HUES6 (cell line): Measurements from ENCODE around the gene KCNAB1.
"Not testable (repeated sequence)": the region's sequence is repeated elsewhere in the genome, so short reads cannot be mapped to it uniquely, and the experiment has no call there.

Experiments
- H3K27ac ChIP-seq: 2 replicates; pipeline ENCODE4 v1.7.0; 2013; ENCODE audit warnings: low read depth, mild to moderate bottlenecking, low read length, inconsistent platforms
- H3K27me3 ChIP-seq: 2 replicates; pipeline ENCODE4 v1.6.1; 2013; ENCODE audit warnings: low read length; ENCODE audit not compliant: control insufficient read depth, insufficient read depth
- H3K36me3 ChIP-seq: 2 replicates; pipeline ENCODE4 v1.6.1; 2013; ENCODE audit warnings: low read length; ENCODE audit not compliant: control insufficient read depth, insufficient read depth
- H3K4me1 ChIP-seq: 2 replicates; pipeline ENCODE4 v1.6.1; 2013; ENCODE audit warnings: low read length; ENCODE audit not compliant: control insufficient read depth, insufficient read depth
- H3K4me3 ChIP-seq: 2 replicates; pipeline ENCODE4 v1.5.1; 2013; ENCODE audit warnings: low read depth, low read length
- H3K9ac ChIP-seq: one replicate; pipeline ENCODE4 v1.6.1; 2013; ENCODE audit warnings: mild to moderate bottlenecking, low read length
- H3K9me3 ChIP-seq: 2 replicates; pipeline ENCODE4 v1.6.1; 2013; ENCODE audit warnings: low read depth, low read length; ENCODE audit not compliant: control insufficient read depth, insufficient read depth

Gene KCNAB1

GRCh38 chr3:156207802-156208685, 87.7 kb downstream of the KCNAB1 start:
- no peaks in the 10 kb centered on the region for H3K9me3 ChIP-seq

DNA sequence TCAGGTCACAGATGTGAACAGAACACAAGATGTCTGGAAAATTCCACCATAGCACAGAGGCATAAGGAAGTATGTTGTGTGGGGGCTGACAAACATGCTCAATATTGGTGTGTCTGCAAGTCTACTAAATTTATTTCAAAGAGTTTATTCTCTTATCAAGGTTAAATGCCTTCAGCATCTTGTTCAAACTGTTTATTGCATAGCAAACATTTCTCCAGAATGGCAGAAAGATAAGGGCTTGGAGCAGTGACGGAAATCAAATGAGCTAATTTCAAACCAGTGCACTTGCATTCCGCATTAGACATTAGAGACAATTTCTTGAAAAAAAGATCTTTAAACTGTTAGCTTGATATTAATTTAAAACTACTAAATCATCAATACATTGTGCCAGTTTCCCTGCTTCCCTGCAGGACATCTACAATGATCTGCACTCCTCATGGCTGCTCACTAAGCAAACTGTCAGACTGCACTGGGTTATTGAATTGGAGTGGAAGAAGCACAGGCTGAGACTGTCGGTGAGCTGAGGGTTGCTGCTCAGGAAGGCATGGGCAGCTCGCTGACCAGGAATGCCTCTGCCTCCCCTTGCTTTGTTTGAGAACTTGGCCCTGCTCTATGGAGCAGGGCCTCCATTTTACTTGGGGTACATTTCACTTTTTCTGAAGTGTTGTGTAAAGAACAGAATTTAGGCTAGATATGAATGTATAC, 89.4 kb downstream of the KCNAB1 start:
- Histone ChIP-seq H3K36me3 (no peaks in the 10 kb centered on the region), H3K9ac (no peak overlapping the region), H3K27ac (no peak overlapping the region), H3K27me3 (no peaks in the 10 kb centered on the region), H3K4me3 (no peak overlapping the region), H3K9me3 (no peaks in the 10 kb centered on the region), H3K4me1 (no peaks in the 10 kb centered on the region)

More at GRCh38 chr3:156207802-156208685, 87.7 kb downstream of the KCNAB1 start:
- Histone ChIP-seq H3K27ac (no peak overlapping the region), H3K9ac (no peak overlapping the region), H3K27me3 (no peaks in the 10 kb centered on the region), H3K4me3 (no peak overlapping the region), H3K4me1 (no peaks in the 10 kb centered on the region), H3K36me3 (no peaks in the 10 kb centered on the region)

GRCh38 chr3:156211583-156211982, 91.2 kb downstream of the KCNAB1 start:
- Histone ChIP-seq H3K27ac (no peak overlapping the region), H3K4me3 (no peak overlapping the region), H3K9ac (no peak overlapping the region), H3K36me3 (no peaks in the 10 kb centered on the region), H3K4me1 (no peaks in the 10 kb centered on the region), H3K9me3 (no peaks in the 10 kb centered on the region), H3K27me3 (no peaks in the 10 kb centered on the region)

DNA sequence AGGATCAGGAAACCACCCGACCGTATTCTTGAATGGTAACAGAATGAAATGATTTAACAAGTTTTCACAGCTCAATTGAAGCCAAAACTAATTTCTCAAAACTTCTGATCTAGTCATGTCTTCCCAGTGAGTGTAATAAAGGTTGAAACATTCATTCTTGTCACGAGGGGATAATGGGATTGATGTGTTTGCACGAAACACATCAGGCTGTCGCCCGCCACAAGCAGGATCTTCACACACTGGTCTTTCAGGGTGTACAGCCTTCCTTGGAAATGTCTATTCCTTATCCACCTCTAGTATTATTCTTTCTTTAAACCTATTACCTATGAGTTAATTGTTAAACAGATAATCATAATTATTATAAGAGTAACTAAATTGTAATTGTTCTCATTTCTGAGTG, 94.3 kb downstream of the KCNAB1 start:
- no peaks in the 10 kb centered on the region for H3K36me3 ChIP-seq
- H3K4me3 ChIP-seq: no peak overlapping the region
- peaks cover 8% of the 10 kb centered on the region for H3K4me1 ChIP-seq
- no peaks in the 10 kb centered on the region for H3K27me3 ChIP-seq
- no peaks in the 10 kb centered on the region for H3K9me3 ChIP-seq
- H3K27ac ChIP-seq: no peak overlapping the region
- no peak overlapping the region for H3K9ac ChIP-seq

- Histone ChIP-seq H3K36me3 (no peaks in the 10 kb centered on the region), H3K27me3 (no peaks in the 10 kb centered on the region), H3K27ac (no peak overlapping the region), H3K9ac (no peak overlapping the region), H3K9me3 (no peaks in the 10 kb centered on the region), H3K4me3 (no peak overlapping the region), H3K4me1 (peaks cover 8% of the 10 kb centered on the region)
These were observed 95.4 kb downstream of the KCNAB1 start for GRCh38 chr3:156215751-156216150.

GRCh38 chr3:156216216-156216615, 95.8 kb downstream of the KCNAB1 start:
- no peaks in the 10 kb centered on the region for H3K27me3 ChIP-seq
- no peak overlapping the region for H3K27ac ChIP-seq
- H3K4me1 ChIP-seq: peaks cover 8% of the 10 kb centered on the region
- H3K9ac ChIP-seq: no peak overlapping the region
- no peaks in the 10 kb centered on the region for H3K9me3 ChIP-seq
- H3K4me3 ChIP-seq: no peak overlapping the region
- H3K36me3 ChIP-seq: no peaks in the 10 kb centered on the region

DNA sequence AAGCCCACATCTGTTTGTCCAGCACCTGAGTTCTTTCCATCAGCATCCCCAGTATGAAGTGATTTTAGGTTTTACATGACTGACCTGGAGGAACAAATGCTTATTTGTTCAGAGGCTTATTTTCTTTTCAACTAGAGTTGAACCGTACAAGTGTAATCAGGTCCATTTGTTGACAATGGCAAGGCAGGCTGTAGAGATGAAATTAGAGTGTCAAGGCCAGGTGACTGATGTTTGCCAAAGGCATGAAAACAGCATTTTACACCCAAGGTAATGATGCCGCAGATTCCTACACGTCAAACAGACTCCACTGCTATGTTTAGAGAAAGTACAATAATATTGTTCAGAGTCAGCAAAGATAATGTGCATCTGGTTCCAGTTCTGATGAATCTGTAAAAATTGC, 96.5 kb downstream of the KCNAB1 start:
- Histone ChIP-seq H3K4me3 (no peak overlapping the region), H3K36me3 (no peaks in the 10 kb centered on the region), H3K27me3 (no peaks in the 10 kb centered on the region), H3K9me3 (no peaks in the 10 kb centered on the region), H3K27ac (no peak overlapping the region), H3K9ac (no peak overlapping the region), H3K4me1 (peaks cover 8% of the 10 kb centered on the region)

- Histone ChIP-seq H3K4me3 (no peak overlapping the region), H3K27me3 (no peaks in the 10 kb centered on the region), H3K9ac (peak overlapping the region; percentile 34), H3K27ac (no peak overlapping the region; the same call in 1 of the 2 replicates), H3K36me3 (no peaks in the 10 kb centered on the region), H3K4me1 (peaks cover 8% of the 10 kb centered on the region), H3K9me3 (no peaks in the 10 kb centered on the region)
These were observed 97.4 kb downstream of the KCNAB1 start for GRCh38 chr3:156217674-156218352.

GRCh38 chr3:156218353-156218744, 98.0 kb downstream of the KCNAB1 start:
- H3K4me3 ChIP-seq: no peak overlapping the region
- H3K27me3 ChIP-seq: no peaks in the 10 kb centered on the region
- H3K4me1 ChIP-seq: peaks cover 8% of the 10 kb centered on the region
- no peak overlapping the region for H3K27ac ChIP-seq
- H3K9ac ChIP-seq: no peak overlapping the region
- H3K9me3 ChIP-seq: no peaks in the 10 kb centered on the region
- no peaks in the 10 kb centered on the region for H3K36me3 ChIP-seq

DNA sequence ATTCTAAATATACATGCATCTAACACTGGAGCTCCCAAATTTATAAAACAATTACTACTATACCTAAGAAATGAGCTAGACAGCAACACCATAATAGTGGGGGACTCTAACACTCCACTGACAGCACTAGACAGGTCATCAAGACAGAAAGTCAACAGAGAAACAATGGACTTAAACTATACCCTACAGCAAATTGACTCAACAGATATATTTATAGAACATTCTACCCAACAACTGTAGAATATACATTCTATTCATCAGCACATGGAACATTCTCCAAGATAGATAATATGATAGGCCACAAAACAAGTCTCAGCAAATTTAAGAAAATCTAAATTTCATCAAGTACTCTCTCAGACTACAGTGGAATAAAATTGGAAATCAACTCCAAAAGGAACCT, 102.0 kb downstream of the KCNAB1 start:
- not testable (repeated sequence) for H3K4me1 ChIP-seq, H3K27me3 ChIP-seq, H3K9ac ChIP-seq, H3K4me3 ChIP-seq, H3K36me3 ChIP-seq, H3K9me3 ChIP-seq, H3K27ac ChIP-seq

GRCh38 chr3:156224046-156224445, 103.7 kb downstream of the KCNAB1 start:
- not testable (repeated sequence) for H3K9ac ChIP-seq, H3K9me3 ChIP-seq, H3K36me3 ChIP-seq, H3K27ac ChIP-seq, H3K4me3 ChIP-seq, H3K27me3 ChIP-seq, H3K4me1 ChIP-seq
